GM12875 (cell line): ENCODE measurements around the gene KL.
A peak's percentile ranks its signal among the peaks of the same experiment; 100 is the strongest.

Source experiments
- H3K4me3 ChIP-seq: one replicate; pipeline ENCODE4 v1.5.1; 2011; ENCODE audit warnings: low read depth, low read length, control low read depth
- TF ChIP-seq, protein P1 (sequence below): IDR thresholded peaks from 2 replicates; pipeline ENCODE4 v1.5.1; 2011; ENCODE audit warnings: low read depth, mild to moderate bottlenecking, control low read depth, inconsistent platforms, low read length, moderate library complexity, borderline replicate concordance; ENCODE audit not compliant: insufficient read depth

KL gene

DNA sequence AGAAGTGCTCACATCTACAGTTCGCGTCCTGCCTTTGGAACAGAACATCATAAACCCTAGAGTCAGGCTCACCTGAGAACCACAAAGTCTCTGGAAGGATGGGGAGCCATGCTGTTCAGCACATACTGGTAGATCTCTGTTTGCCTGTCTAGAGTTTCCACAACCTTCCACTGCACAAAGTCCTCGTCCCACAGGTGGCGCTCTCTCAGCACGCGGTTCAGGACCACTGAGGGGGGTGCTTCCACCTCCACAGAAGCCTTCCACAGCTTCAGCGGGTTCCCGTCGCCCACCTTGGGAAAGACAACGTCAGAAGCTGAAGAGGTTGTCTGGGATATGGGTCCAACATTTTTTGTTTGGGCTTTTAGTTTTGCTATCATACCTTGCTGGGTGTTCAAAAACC, 93.6 kb downstream of the KL start:
- TF ChIP-seq, protein P1, sequence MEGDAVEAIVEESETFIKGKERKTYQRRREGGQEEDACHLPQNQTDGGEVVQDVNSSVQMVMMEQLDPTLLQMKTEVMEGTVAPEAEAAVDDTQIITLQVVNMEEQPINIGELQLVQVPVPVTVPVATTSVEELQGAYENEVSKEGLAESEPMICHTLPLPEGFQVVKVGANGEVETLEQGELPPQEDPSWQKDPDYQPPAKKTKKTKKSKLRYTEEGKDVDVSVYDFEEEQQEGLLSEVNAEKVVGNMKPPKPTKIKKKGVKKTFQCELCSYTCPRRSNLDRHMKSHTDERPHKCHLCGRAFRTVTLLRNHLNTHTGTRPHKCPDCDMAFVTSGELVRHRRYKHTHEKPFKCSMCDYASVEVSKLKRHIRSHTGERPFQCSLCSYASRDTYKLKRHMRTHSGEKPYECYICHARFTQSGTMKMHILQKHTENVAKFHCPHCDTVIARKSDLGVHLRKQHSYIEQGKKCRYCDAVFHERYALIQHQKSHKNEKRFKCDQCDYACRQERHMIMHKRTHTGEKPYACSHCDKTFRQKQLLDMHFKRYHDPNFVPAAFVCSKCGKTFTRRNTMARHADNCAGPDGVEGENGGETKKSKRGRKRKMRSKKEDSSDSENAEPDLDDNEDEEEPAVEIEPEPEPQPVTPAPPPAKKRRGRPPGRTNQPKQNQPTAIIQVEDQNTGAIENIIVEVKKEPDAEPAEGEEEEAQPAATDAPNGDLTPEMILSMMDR = peak; percentile 80
- peak overlapping the region; percentile 13 for H3K4me3 ChIP-seq

DNA sequence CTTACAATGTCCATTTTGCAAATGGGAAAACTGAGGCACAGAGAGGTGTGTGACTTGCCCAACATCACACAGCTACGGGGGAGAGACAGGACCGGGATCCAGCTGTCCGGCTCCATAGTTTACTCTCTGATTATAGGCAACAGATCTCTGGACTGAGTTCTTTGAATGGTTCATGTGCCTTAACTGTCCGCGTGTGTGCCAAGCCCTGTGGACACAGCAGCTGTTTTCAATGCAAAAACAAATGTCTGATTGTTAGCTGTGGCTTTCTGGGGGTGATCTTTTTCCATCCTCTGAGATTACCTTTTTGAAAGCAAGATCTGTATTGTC, 94.1 kb downstream of the KL start:
- TF ChIP-seq, protein P1 = no peak
- no peak overlapping the region for H3K4me3 ChIP-seq

DNA sequence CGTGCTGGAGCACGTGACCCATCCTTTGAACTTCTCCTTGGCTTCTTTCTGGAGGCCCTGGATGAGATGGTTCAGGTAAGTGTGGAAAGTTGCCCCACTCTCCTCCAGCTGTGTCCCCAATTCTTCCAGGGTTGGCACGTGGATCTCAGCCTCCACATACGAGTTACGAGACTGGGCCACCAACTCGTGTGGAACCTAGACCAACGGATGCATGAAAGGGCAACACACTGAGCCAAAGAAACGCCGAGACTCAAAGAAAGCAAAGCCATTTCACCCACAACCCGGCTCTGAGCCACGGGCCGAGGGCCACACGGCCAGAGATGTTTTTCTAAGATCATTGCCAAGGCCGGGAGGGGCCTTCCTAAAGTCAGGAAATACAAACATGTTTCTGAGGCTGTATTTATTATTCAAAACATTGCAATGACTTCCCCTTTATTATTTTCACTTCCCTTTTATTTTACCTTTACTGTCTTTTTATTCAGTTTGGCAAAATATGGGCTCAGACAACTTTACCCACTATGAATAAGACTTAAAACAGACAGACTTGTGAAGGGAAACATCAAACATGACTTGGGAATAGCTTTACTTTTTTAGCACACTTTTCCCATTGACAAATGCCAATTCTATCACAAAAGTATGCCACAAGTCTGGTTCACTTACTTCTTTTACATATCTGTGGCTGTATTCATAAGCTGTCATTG, 94.6 kb downstream of the KL start:
- peak overlapping the region; percentile 12 for H3K4me3 ChIP-seq
- TF ChIP-seq, protein P1 = no peak

DNA sequence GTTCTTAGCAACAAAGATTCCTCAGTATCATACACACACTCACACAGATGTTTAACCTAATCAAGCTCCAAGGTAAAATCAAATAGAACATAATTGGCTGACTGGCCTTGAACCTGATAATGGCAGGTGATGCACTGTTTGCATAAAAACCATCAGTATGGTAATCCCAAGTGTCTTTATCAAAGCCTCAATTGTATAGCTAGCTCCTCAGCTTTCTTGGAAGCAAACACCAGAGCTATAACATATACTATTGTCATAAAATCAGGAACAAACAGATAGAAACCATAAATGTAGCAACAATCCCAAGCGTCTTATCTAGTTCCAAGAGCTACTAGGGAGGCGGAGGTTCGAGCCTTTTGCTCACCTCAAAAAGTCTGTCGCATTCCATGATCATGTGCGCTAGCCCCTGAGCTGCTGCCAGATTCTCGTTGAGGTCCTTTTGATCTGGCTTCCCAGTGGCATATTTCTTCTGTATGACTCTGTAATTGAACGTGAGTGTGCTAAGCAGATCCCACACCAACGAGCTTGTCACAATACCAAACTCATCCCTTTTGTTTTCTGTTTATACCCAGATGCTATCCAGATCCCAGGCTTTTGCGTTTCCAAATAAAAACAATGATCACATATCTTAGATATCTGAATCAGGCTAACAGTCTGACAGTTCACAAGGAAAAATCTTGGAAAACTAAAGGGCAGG, 95.3 kb downstream of the KL start:
- TF ChIP-seq, protein P1 = no peak
- no peak overlapping the region for H3K4me3 ChIP-seq

DNA sequence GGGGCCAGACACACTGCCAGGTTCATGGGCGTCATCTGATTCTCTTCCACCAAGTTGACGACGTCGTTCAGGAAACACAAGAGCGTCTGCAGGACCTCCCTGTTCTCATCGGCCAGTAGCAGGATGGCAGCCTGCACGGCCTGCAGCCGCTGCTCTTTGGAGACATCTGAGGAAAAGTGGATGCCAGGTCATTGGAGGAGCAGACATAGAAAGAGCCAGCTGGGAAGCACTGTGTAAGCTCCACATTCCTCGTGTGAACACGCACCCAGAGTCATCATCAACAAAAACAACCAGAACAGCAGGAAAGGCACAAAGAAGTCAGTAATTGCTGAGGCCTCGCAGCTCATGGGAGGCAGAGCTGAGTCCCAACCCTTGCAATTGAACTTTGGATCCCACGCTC, 96.5 kb downstream of the KL start:
- TF ChIP-seq, protein P1 = no peak
- no peak overlapping the region for H3K4me3 ChIP-seq

DNA sequence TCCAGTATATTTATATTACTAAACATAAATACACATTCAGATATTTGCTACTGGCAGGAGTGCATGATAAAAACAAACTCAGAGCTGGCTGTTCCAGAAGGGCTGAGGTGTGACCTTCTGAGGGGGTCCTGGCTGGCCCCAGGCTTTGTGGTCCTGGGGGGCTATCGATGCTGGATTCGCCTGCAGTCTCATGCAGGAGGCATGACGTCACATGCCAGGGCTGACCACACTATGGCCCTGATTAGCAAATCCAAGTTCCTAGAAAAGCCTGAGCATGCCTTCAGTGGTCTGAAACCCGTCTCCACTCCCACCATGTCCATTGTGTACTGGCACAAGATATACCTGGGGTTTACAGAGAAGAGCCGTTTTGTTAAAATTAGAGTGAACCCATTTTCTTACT, 97.9 kb downstream of the KL start:
- TF ChIP-seq, protein P1 = no peak

DNA sequence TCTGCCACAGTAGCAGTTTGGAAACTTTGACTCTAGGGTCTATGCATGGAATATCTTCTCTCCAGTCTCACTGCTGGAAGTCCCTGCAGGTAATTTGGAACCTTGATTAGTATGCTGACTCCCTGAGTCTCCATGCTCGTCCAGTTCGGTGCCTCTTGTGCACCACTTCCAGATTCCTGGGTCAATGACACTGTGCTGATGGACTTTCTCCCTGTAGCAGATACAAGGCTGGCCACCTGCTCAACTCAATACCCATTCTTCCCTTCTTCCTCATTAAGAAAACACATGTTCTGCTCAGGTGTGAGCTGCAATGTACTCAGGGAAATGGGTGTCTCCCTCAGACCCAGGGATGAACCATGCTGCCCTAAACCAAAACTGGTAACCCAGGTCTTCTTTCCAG, 99.1 kb downstream of the KL start:
- no peak overlapping the region for H3K4me3 ChIP-seq
- TF ChIP-seq, protein P1 = no peak

More for the DNA sequence above, 97.9 kb downstream of the KL start:
- no peak overlapping the region for H3K4me3 ChIP-seq
